Measurements from ENCODE around the gene WFDC2. TPM values are rescaled to one million over a fixed set of nuclear protein-coding genes. Genes with fewer than 3 reads are reported as not detected.

Gene WFDC2
- total and polyA plus RNA-seq, 2 of the 8 experiments (the other 6 are each of a cell fraction or from before 2014, with no cell fraction given), result 77.9 to 137 TPM

GRCh38 chr20:45441746-45442145, 27.8 kb upstream of the WFDC2 start:
- H4K5ac ChIP-seq (ENCODE audit: insufficient read length, low read depth, low read length), result no peak overlapping the region
- DNase-seq (ENCODE audit: low read depth in 1 of 2, low spot score in 2 of 2), result no peak
- WGBS, 2 experiments (ENCODE audit: extremely low coverage in 1 of 2, insufficient coverage in 1 of 2, insufficient read length in 1 of 2, insufficient replicate concordance in 2 of 2, low coverage in 1 of 2, low lambda C conversion rate in 2 of 2, missing lambda C conversion rate in 1 of 2), result 91% methylated on average over 1 of the region's 1 CpG; no CpG with 5 or more reads in 1 of the 2 experiments
- no peak overlapping the region for H4K8ac ChIP-seq (ENCODE audit: extremely low read depth, insufficient read depth, low read length)
- H3K79me2 ChIP-seq (ENCODE audit: control insufficient read depth in 1 of 2, insufficient read depth in 2 of 2, low read length in 2 of 2), result no peaks in the 10 kb centered on the region
- no peaks in the 10 kb centered on the region for H4K20me1 ChIP-seq (replicated peaks in 1 of 2; ENCODE audit: control insufficient read depth in 1 of 2, insufficient read depth in 2 of 2, low read length in 2 of 2)
- H2AFZ ChIP-seq (ENCODE audit: low read length), result no peak overlapping the region
- no peak overlapping the region for H2BK15ac ChIP-seq (ENCODE audit: low read length)
- no peak overlapping the region for H2BK5ac ChIP-seq (ENCODE audit: low read depth, low read length)
- no peak overlapping the region for H2BK12ac ChIP-seq (ENCODE audit: low read depth, low read length)
- H3K23me2 ChIP-seq (ENCODE audit: low read depth, low read length), result no peaks in the 10 kb centered on the region
- H3K4me2 ChIP-seq (ENCODE audit: insufficient read depth in 1 of 2, low read depth in 2 of 2, low read length in 2 of 2), result no peak overlapping the region
- H3K56ac ChIP-seq (replicated peaks; ENCODE audit: insufficient read length, low read depth, low read length), result no peak overlapping the region
- H3K14ac ChIP-seq (ENCODE audit: insufficient read length), result no peak overlapping the region
- no peaks in the 10 kb centered on the region for H3K9me3 ChIP-seq (ENCODE audit: insufficient read depth in 2 of 2, low read depth in 1 of 2, low read length in 1 of 2)
- no peak overlapping the region for H3K4me3 ChIP-seq (ENCODE audit: extremely low read depth in 1 of 4, insufficient read depth in 2 of 4, low read depth in 3 of 4, low read length in 4 of 4)
- H3K4ac ChIP-seq (replicated peaks; ENCODE audit: insufficient read length, low read depth, low read length), result no peak overlapping the region
- POLR2A ChIA-PET (ENCODE audit: partially characterized antibody), result no interaction called here
- no peaks in the 10 kb centered on the region for H3K79me1 ChIP-seq (ENCODE audit: low read depth, low read length)
- no peaks in the 10 kb centered on the region for H3K4me1 ChIP-seq (replicated peaks in 1 of 4; ENCODE audit: control insufficient read depth in 3 of 4, insufficient read depth in 4 of 4, low read length in 3 of 4)
- no peak overlapping the region for H4K91ac ChIP-seq (replicated peaks; ENCODE audit: insufficient read length, low read length)
- no peak overlapping the region for H2BK20ac ChIP-seq (ENCODE audit: low read length)
- H2AK5ac ChIP-seq (ENCODE audit: low read depth, low read length), result no peak overlapping the region
- no peaks in the 10 kb centered on the region for H3K27me3 ChIP-seq (replicated peaks in 1 of 4; ENCODE audit: control insufficient read depth in 3 of 4, extremely low read depth in 1 of 4, insufficient read depth in 3 of 4, low read length in 3 of 4)
- no peak overlapping the region for H3K23ac ChIP-seq (ENCODE audit: insufficient read length)
- H3K36me3 ChIP-seq (ENCODE audit: control insufficient read depth in 2 of 4, insufficient read depth in 4 of 4, low read length in 3 of 4), result no peaks in the 10 kb centered on the region
- CTCF ChIA-PET (ENCODE audit: partially characterized antibody), result no interaction called here
- no peak for FAIRE-seq
- no peak overlapping the region for H2BK120ac ChIP-seq (replicated peaks; ENCODE audit: low read depth, low read length)
- H3K18ac ChIP-seq (ENCODE audit: extremely low read depth, low read length), result no peak overlapping the region
- no peak for TF ChIP-seq ATF2 (IDR thresholded peaks at IDR 0.05; ENCODE audit: low read length)
- no peak for TF ChIP-seq SUZ12 (IDR thresholded peaks at IDR 0.05; ENCODE audit: low read length)
- TF ChIP-seq SIN3A (conservative IDR thresholded peaks at IDR 0.05 in 1 of 2, IDR thresholded peaks at IDR 0.05 in 1 of 2; ENCODE audit: low read depth in 1 of 2, low read length in 2 of 2), result no peak
- no peak for TF ChIP-seq HDAC2 (IDR thresholded peaks at IDR 0.05; ENCODE audit: borderline replicate concordance in 1 of 2, low read depth in 2 of 2, low read length in 2 of 2)
- TF ChIP-seq PHF8 (conservative IDR thresholded peaks at IDR 0.05; ENCODE audit: low read depth, low read length), result no peak
- no peak for TF ChIP-seq MAX (IDR thresholded peaks at IDR 0.05)
- H3K27ac ChIP-seq (ENCODE audit: low read depth, low read length), result no peak overlapping the region
- H3K9ac ChIP-seq (replicated peaks in 1 of 4; ENCODE audit: extremely low read depth in 1 of 4, low read depth in 3 of 4, low read length in 3 of 4), result no peak overlapping the region

All from H1 (cell line).